HL-60 (cell line): ENCODE results near the gene ZNF100.
"Not testable (repeated sequence)": the region's sequence is repeated elsewhere in the genome, so short reads cannot be mapped to it uniquely, and the experiment has no call there.

Experiments used
- DNase-seq, 2 experiments: peaks; one replicate each; pipeline ENCODE4 v3.0.0-alpha.2; 2010 to 2020; ENCODE audit warnings: low read depth in 1 of 2, low spot score in 1 of 2
- H3K27ac ChIP-seq: fragments of 250-450 bp; sonication (Bioruptor Pico); replicated peaks from 2 replicates; pipeline ENCODE4 v1.5.1; 2020; ENCODE audit warnings: mild to moderate bottlenecking, moderate library complexity
- H3K27me3 ChIP-seq: fragments of 250-450 bp; sonication (Bioruptor Pico); 2 replicates; pipeline ENCODE4 v1.5.1; 2021; ENCODE audit warnings: mild to moderate bottlenecking, moderate library complexity; ENCODE audit not compliant: insufficient read depth, poor library complexity, severe bottlenecking
- H3K4me3 ChIP-seq: replicated peaks from 2 replicates; pipeline ENCODE4 v1.5.1; 2011; ENCODE audit warnings: mild to moderate bottlenecking, control low read depth, low read length; ENCODE audit not compliant: insufficient read depth
- CTCF ChIP-seq: IDR thresholded peaks from one replicate; pipeline ENCODE4 v1.5.1; 2011; ENCODE audit warnings: low read length, control low read depth, inconsistent platforms; ENCODE audit not compliant: insufficient read depth
- GABPA ChIP-seq: IDR thresholded peaks from 2 replicates; pipeline ENCODE4 v1.6.1; 2012; ENCODE audit warnings: low read depth
- POLR2AphosphoS5 ChIP-seq: IDR thresholded peaks from 2 replicates; pipeline ENCODE4 v1.6.1; 2012; ENCODE audit warnings: low read depth
- SPI1 ChIP-seq: IDR thresholded peaks from 2 replicates; pipeline ENCODE4 v1.6.1; 2012; ENCODE audit warnings: low read depth, mild to moderate bottlenecking, borderline replicate concordance
- long read RNA-seq: library from polyadenylated mRNA; unstranded; transcript quantifications from one replicate; pipeline ENCODE4 v2.0.0, GENCODE V29; 2020
- TF ChIP-seq, protein P1 (sequence below): IDR thresholded peaks from 2 replicates; pipeline ENCODE4 v1.6.1; 2012; ENCODE audit warnings: low read depth; ENCODE audit not compliant: insufficient replicate concordance

Gene ZNF100
- long read RNA-seq, full-length matches to known transcripts: 18 of 65 reads
- long read RNA-seq, partial matches to known transcripts: 0 of 65 reads
- long read RNA-seq, other reads (novel, unspliced or antisense): 47 of 65 reads

DNA sequence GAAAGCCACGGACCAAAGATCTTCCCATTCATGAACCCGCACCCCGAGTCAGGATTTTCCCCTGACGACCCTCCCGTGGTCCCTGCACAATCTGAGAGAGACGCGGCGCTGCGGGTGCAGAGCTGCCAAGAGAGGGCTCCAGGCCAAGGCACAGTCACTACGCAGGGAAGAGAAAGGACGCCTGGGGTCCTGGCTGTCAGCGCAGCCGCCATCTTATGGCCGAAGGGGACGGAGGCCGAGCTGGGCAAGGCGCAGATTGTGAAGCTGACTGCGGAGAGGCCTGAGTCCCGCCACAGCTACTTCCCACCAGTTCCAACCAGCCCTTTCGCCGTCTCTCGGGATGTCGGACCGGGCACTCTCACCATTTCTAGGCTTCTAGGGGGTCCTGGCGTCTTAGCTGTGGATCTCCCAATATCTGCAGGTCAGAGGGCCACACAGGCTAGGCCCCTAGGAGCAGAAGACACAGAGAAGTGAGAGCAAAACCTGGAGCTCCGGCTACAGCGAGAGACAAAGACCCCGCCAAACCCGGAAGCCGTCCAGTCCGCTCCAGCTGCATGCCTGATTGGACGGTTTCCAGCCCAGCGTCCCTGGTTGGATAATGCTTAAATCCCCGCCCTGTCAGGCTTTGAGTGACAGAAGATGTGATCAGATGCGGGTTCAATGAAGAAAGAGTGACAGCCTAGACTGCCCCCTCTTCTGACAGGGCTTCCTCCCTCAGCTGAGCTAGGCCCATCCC is at the start of gene ZNF100:
TSS of gene ZNF100 (minus strand) at position 515 of the 736 bp plus-strand sequence. CDS start at position 365, 150 bp downstream.
- no peaks in the 10 kb centered on the region for H3K27me3 ChIP-seq
- H3K27ac ChIP-seq: peak within 1 kb of the TSS; percentile 91
- TF ChIP-seq GABPA: 0 out of 2 replicates have a peak, but pooled peaks have one; percentile 51
- TF ChIP-seq POLR2AphosphoS5: peak; percentile 73
- TF ChIP-seq CTCF: no peak
- TF ChIP-seq, protein P1, sequence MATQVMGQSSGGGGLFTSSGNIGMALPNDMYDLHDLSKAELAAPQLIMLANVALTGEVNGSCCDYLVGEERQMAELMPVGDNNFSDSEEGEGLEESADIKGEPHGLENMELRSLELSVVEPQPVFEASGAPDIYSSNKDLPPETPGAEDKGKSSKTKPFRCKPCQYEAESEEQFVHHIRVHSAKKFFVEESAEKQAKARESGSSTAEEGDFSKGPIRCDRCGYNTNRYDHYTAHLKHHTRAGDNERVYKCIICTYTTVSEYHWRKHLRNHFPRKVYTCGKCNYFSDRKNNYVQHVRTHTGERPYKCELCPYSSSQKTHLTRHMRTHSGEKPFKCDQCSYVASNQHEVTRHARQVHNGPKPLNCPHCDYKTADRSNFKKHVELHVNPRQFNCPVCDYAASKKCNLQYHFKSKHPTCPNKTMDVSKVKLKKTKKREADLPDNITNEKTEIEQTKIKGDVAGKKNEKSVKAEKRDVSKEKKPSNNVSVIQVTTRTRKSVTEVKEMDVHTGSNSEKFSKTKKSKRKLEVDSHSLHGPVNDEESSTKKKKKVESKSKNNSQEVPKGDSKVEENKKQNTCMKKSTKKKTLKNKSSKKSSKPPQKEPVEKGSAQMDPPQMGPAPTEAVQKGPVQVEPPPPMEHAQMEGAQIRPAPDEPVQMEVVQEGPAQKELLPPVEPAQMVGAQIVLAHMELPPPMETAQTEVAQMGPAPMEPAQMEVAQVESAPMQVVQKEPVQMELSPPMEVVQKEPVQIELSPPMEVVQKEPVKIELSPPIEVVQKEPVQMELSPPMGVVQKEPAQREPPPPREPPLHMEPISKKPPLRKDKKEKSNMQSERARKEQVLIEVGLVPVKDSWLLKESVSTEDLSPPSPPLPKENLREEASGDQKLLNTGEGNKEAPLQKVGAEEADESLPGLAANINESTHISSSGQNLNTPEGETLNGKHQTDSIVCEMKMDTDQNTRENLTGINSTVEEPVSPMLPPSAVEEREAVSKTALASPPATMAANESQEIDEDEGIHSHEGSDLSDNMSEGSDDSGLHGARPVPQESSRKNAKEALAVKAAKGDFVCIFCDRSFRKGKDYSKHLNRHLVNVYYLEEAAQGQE: peak; percentile 59
- TF ChIP-seq SPI1: peak; percentile 82
- DNase-seq: peak; percentile 81 to 96
- peak within 1 kb of the TSS; percentile 67 for H3K4me3 ChIP-seq

DNA sequence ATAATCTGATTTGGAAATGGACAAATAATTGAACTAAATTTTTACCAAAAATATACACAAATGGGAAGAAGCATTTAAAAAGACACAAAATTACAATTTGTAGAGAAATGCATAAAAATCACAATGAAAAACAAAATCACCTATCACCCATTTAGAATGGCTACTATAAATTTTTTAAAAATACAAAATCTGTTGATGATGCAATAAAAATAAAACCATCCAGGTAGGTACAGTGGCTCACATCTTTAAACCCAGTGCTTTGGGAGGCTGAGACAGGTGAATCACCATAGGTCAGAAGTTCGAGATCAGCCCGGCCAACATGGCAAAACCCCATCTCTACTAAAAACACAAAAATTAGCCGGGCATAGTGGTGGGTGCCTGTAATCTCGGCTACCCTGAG is 45.1 kb upstream of the ZNF100 start:
- H3K27ac ChIP-seq: no peak overlapping the region
- H3K27me3 ChIP-seq: no peaks in the 10 kb centered on the region
- DNase-seq: no peak
- TF ChIP-seq CTCF (no peak), POLR2AphosphoS5 (no peak)
- no peak overlapping the region for H3K4me3 ChIP-seq

DNA sequence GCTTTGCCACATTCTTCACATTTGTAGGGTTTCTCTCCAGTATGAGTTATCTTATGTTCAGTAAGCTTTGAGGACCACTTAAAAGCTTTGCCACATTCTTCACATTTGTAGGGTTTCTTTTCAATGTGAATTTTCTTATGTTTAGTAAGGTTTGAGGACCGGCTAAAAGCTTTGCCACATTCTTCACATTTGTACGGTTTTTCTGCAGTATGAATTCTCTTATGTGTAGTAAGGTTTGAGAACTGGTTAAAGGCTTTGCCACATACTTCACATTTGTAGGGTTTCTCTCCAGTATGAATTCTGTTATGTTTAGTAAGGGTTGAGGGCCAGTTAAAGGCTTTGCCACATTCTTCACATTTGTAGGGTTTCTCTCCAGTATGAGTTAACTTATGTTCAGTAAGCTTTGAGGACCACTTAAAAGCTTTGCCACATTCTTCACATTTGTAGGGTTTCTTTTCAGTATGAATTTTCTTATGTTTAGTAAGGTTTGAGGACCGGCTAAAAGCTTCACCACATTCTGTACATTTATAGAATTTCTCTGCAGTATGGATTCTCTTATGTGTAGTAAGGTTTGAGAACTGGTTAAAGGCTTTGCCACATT is 41.1 kb upstream of the ZNF100 start:
- not testable (repeated sequence) for DNase-seq, H3K4me3 ChIP-seq, H3K27ac ChIP-seq, H3K27me3 ChIP-seq

DNA sequence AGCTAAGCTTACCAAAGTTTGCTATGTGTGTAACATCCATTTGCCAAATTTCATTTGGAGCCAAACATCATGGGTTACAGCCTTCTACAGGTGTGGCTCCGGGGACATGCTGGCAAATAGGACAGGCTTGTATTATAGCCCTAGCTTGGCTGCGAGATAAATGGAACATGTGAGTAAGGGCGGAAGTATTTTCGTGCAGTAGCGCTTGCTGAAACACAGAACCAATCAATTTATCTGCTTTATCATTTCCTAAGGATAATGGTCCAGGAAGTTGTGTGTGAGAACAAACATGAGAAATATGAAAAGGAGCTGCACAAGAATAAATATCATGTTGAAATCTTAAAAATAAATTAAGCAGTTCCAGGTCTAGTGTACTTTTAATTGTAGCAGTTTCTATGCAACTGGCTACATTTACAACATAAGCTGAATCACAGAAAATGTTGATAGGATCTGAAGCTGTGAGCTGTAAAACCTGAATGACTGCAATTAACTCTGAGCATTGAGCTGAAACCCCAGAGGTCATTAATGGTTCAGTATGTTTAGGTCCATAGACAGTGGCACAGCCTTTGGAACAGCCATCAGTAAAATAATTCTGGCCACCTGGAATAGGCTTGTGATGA is 22.2 kb upstream of the ZNF100 start:
- H3K27me3 ChIP-seq: no peaks in the 10 kb centered on the region
- no peak overlapping the region for H3K27ac ChIP-seq
- no peak for DNase-seq
- no peak overlapping the region for H3K4me3 ChIP-seq
- TF ChIP-seq CTCF (no peak), POLR2AphosphoS5 (no peak), SPI1 (no peak), GABPA (no peak)
- TF ChIP-seq, protein P1: no peak
